GM19351 (cell line): ENCODE data around the gene ATP6V1F.
A peak's percentile ranks its signal among the peaks of the same experiment; 100 is the strongest.

ENCODE experiments used
- ATAC-seq: cut with Tn5 transposase; IDR thresholded peaks from one replicate; pipeline ENCODE4 v1.9.1; 2021; ENCODE audit warnings: mild to moderate bottlenecking, moderate library complexity; ENCODE audit not compliant: unreplicated experiment

ATP6V1F gene

GRCh38 chr7:128881458-128882125, 18.9 kb downstream of the ATP6V1F start:
- no peak for ATAC-seq

GRCh38 chr7:128882134-128882533, 19.5 kb downstream of the ATP6V1F start:
- no peak for ATAC-seq

GRCh38 chr7:128883622-128884448, 21.2 kb downstream of the ATP6V1F start:
- ATAC-seq, result peak; percentile 83

GRCh38 chr7:128884561-128885369, 22.1 kb downstream of the ATP6V1F start:
- ATAC-seq, result no peak

- ATAC-seq, result no peak
These were observed 22.9 kb downstream of the ATP6V1F start for GRCh38 chr7:128885370-128886187.

- ATAC-seq, result no peak
These were observed 23.9 kb downstream of the ATP6V1F start for GRCh38 chr7:128886391-128887168.

- no peak for ATAC-seq
These were observed 24.7 kb downstream of the ATP6V1F start for GRCh38 chr7:128887169-128888038.

GRCh38 chr7:128888039-128888755, 25.5 kb downstream of the ATP6V1F start:
- ATAC-seq, result no peak

GRCh38 chr7:128888756-128889095, 26.1 kb downstream of the ATP6V1F start:
- no peak for ATAC-seq

GRCh38 chr7:128889121-128889520, 26.5 kb downstream of the ATP6V1F start:
- no peak for ATAC-seq

- no peak for ATAC-seq
These were observed 27.9 kb downstream of the ATP6V1F start for GRCh38 chr7:128890306-128891109.

GRCh38 chr7:128891110-128891941, 28.7 kb downstream of the ATP6V1F start:
- ATAC-seq, result no peak

GRCh38 chr7:128891942-128892269, 29.2 kb downstream of the ATP6V1F start:
- ATAC-seq, result no peak

- ATAC-seq, result no peak
These were observed 30.0 kb downstream of the ATP6V1F start for GRCh38 chr7:128892521-128893250.

- no peak for ATAC-seq
These were observed 30.8 kb downstream of the ATP6V1F start for GRCh38 chr7:128893251-128894100.
